MCF 10A (cell line): ENCODE data around the gene ICAM2. TPM values are rescaled to one million over a fixed set of nuclear protein-coding genes. Genes with fewer than 3 reads are reported as not detected.

ENCODE experiments used
- BruUV-seq: library from RNA; stranded (reverse); fragments of 400-500 nt; replicated peaks from 2 replicates; lab custom pipeline; 2021; lab: Mats Ljungman, UMichigan
- CTCF ChIA-PET: fragments of 300-600 bp; sonication (Branson Sonifier 250); formaldehyde crosslinking; extraction: SDS; loops from one replicate; lab custom pipeline; 2021; ENCODE audit warnings: antibody characterized with exemption, inconsistent platforms; lab: Yijun Ruan, JAX
- POLR2A ChIA-PET: fragments of 300-600, 350-650 bp; sonication (Branson Sonifier 250); formaldehyde crosslinking; extraction: SDS; loops from one replicate; lab custom pipeline; 2020; ENCODE audit warnings: antibody characterized with exemption, inconsistent platforms; lab: Yijun Ruan, JAX
- DNase-seq: peaks from one replicate; pipeline ENCODE4 v3.0.0-alpha.2; 2018; ENCODE audit not compliant: unreplicated experiment
- H3K27ac Mint-ChIP-seq: one replicate; pipeline ENCODE4 v1.8.0; 2022; ENCODE audit warnings: mild to moderate bottlenecking, low read depth, mixed read lengths; ENCODE audit not compliant: unreplicated experiment
- H3K27me3 Mint-ChIP-seq: one replicate; pipeline ENCODE4 v1.8.0; 2022; ENCODE audit warnings: mixed read lengths; ENCODE audit not compliant: insufficient read depth, unreplicated experiment
- H3K36me3 Mint-ChIP-seq: one replicate; pipeline ENCODE4 v1.8.0; 2022; ENCODE audit warnings: mild to moderate bottlenecking, moderate library complexity, mixed read lengths; ENCODE audit not compliant: insufficient read depth, unreplicated experiment
- H3K4me1 Mint-ChIP-seq: one replicate; pipeline ENCODE4 v1.8.0; 2022; ENCODE audit warnings: mixed read lengths; ENCODE audit not compliant: insufficient read depth, unreplicated experiment
- H3K4me3 Mint-ChIP-seq: one replicate; pipeline ENCODE4 v1.8.0; 2022; ENCODE audit warnings: mild to moderate bottlenecking, moderate library complexity, mixed read lengths; ENCODE audit not compliant: unreplicated experiment
- H3K9me3 Mint-ChIP-seq: one replicate; pipeline ENCODE4 v1.8.0; 2022; ENCODE audit warnings: mixed read lengths; ENCODE audit not compliant: unreplicated experiment
- CTCF ChIP-seq: fragments of 200-600 bp; IDR thresholded peaks from one replicate; pipeline ENCODE4 v1.8.0; 2022; ENCODE audit warnings: antibody characterized with exemption, mild to moderate bottlenecking; ENCODE audit not compliant: unreplicated experiment
- intact Hi-C: fragments of 100-400 bp; cut with micrococcal nuclease; formaldehyde crosslinking; loops from 2 replicates; pipeline ENCODE4 v1.14.1; 2022
- total RNA-seq: library from RNA; stranded (reverse); gene quantifications from 2 replicates; pipeline ENCODE4 v1.2.3, GENCODE V29; 2022

ICAM2 gene
- total RNA-seq, 1 experiment from 2014 or later, result not detected

- intact Hi-C loops, result no loop called here
- H3K27ac Mint-ChIP-seq, result no peak overlapping the region
- no peak for DNase-seq
- no peaks in the 10 kb centered on the region for H3K27me3 Mint-ChIP-seq
- no peak overlapping the region for H3K4me3 Mint-ChIP-seq
- H3K4me1 Mint-ChIP-seq, result peaks cover 14% of the 10 kb centered on the region
- H3K9me3 Mint-ChIP-seq, result no peaks in the 10 kb centered on the region
- no TSS peak for BruUV-seq
- TF ChIP-seq CTCF, result no peak
- CTCF ChIA-PET, result interaction anchor here (0.7 to 1.7 kb wide), 5 partner anchors 19 to 549 kb away, joined by 3 to 6 read pairs (median 4); partner anchors contain the start of gene PRR29
- no peaks in the 10 kb centered on the region for H3K36me3 Mint-ChIP-seq
- POLR2A ChIA-PET, result no interaction called here
Measured at GRCh38 chr17:63978272-63979200, 41.9 kb downstream of the ICAM2 start.

GRCh38 chr17:63976702-63977101 lies 43.7 kb downstream of the ICAM2 start:
- no peak for TF ChIP-seq CTCF
- BruUV-seq, result no TSS peak
- CTCF ChIA-PET, result interaction anchor here (0.6 to 0.8 kb wide), 2 partner anchors 7 to 30 kb away, joined by 3 read pairs; no protein-coding TSS in a partner anchor

GRCh38 chr17:63975541-63976092 lies 44.8 kb downstream of the ICAM2 start:
- POLR2A ChIA-PET, result interaction anchor here (0.7 to 1.1 kb wide), 2 partner anchors 10 to 270 kb away, joined by 3 read pairs; no protein-coding TSS in a partner anchor
- Mint-ChIP-seq H3K27ac (no peak overlapping the region), H3K36me3 (no peaks in the 10 kb centered on the region), H3K9me3 (no peaks in the 10 kb centered on the region), H3K4me1 (peaks cover 20% of the 10 kb centered on the region), H3K27me3 (no peaks in the 10 kb centered on the region), H3K4me3 (no peak overlapping the region)
- CTCF ChIA-PET, result interaction anchor here (0.8 to 1.3 kb wide), 5 partner anchors 9 to 71 kb away, joined by 3 to 5 read pairs (median 3); no protein-coding TSS in a partner anchor
- intact Hi-C loops, result no loop called here
- no TSS peak for BruUV-seq
- no peak for TF ChIP-seq CTCF
- DNase-seq, result no peak

More at GRCh38 chr17:63976702-63977101, 43.7 kb downstream of the ICAM2 start:
- POLR2A ChIA-PET, result no interaction called here
- H3K27me3 Mint-ChIP-seq, result no peaks in the 10 kb centered on the region
- H3K36me3 Mint-ChIP-seq, result no peaks in the 10 kb centered on the region
- H3K4me3 Mint-ChIP-seq, result no peak overlapping the region
- intact Hi-C loops, result no loop called here
- H3K27ac Mint-ChIP-seq, result no peak overlapping the region
- DNase-seq, result no peak
- H3K9me3 Mint-ChIP-seq, result no peaks in the 10 kb centered on the region
- peaks cover 20% of the 10 kb centered on the region for H3K4me1 Mint-ChIP-seq
